IPS-15b (cell line): ENCODE results near the gene ARHGEF18.

ENCODE experiments used
- H3K27me3 ChIP-seq: one replicate; pipeline ENCODE4 v1.6.1; 2013; ENCODE audit warnings: low read length; ENCODE audit not compliant: control insufficient read depth, insufficient read depth
- H3K36me3 ChIP-seq: one replicate; pipeline ENCODE4 v1.6.1; 2013; ENCODE audit warnings: low read length; ENCODE audit not compliant: control insufficient read depth, insufficient read depth
- H3K4me1 ChIP-seq: one replicate; pipeline ENCODE4 v1.6.1; 2013; ENCODE audit warnings: mild to moderate bottlenecking, low read length; ENCODE audit not compliant: control insufficient read depth, insufficient read depth
- H3K4me3 ChIP-seq: one replicate; pipeline ENCODE4 v1.5.1; 2013; ENCODE audit warnings: low read depth, low read length
- H3K9ac ChIP-seq: one replicate; pipeline ENCODE4 v1.6.1; 2013; ENCODE audit warnings: low read depth, mild to moderate bottlenecking, low read length
- H3K9me3 ChIP-seq: one replicate; pipeline ENCODE4 v1.6.1; 2013; ENCODE audit warnings: mild to moderate bottlenecking, low read length; ENCODE audit not compliant: control insufficient read depth, insufficient read depth

Gene ARHGEF18

DNA sequence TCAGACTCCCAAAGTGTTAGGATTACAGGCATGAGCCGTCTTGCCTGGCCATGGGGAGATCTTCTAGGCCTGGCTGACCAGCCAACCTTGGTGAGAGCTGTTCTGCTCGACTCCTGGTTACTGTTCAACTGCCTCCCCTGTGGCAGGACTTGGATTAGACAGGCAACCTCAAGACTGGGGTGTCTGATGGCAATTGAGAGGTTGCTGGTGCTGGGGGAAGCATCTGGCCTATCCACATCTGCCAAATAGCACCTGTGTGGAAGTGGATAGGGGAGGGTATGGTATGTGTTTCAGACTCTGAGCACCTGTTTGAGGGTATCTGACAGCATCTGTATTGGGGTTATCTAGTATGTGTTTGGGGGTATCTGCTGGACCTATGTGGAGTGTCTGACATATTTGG lies 44.7 kb downstream of the ARHGEF18 start:
- H3K9me3 ChIP-seq, result no peaks in the 10 kb centered on the region
- no peaks in the 10 kb centered on the region for H3K27me3 ChIP-seq
- H3K4me1 ChIP-seq, result no peaks in the 10 kb centered on the region
- H3K9ac ChIP-seq, result no peak overlapping the region
- H3K4me3 ChIP-seq, result no peak overlapping the region
- no peaks in the 10 kb centered on the region for H3K36me3 ChIP-seq

GRCh38 chr19:7393939-7394730 lies 45.4 kb downstream of the ARHGEF18 start:
- H3K36me3 ChIP-seq, result no peaks in the 10 kb centered on the region
- H3K27me3 ChIP-seq, result no peaks in the 10 kb centered on the region
- peaks cover 3% of the 10 kb centered on the region for H3K4me1 ChIP-seq
- H3K9me3 ChIP-seq, result no peaks in the 10 kb centered on the region
- peak overlapping the region; percentile 59 for H3K4me3 ChIP-seq
- peak overlapping the region; percentile 16 for H3K9ac ChIP-seq

- Histone ChIP-seq H3K36me3 (no peaks in the 10 kb centered on the region), H3K4me3 (peak overlapping the region; percentile 81), H3K9ac (peak overlapping the region; percentile 76), H3K4me1 (peaks cover 5% of the 10 kb centered on the region), H3K9me3 (no peaks in the 10 kb centered on the region), H3K27me3 (no peaks in the 10 kb centered on the region)
Observed at GRCh38 chr19:7394731-7395359, 46.1 kb downstream of the ARHGEF18 start.

DNA sequence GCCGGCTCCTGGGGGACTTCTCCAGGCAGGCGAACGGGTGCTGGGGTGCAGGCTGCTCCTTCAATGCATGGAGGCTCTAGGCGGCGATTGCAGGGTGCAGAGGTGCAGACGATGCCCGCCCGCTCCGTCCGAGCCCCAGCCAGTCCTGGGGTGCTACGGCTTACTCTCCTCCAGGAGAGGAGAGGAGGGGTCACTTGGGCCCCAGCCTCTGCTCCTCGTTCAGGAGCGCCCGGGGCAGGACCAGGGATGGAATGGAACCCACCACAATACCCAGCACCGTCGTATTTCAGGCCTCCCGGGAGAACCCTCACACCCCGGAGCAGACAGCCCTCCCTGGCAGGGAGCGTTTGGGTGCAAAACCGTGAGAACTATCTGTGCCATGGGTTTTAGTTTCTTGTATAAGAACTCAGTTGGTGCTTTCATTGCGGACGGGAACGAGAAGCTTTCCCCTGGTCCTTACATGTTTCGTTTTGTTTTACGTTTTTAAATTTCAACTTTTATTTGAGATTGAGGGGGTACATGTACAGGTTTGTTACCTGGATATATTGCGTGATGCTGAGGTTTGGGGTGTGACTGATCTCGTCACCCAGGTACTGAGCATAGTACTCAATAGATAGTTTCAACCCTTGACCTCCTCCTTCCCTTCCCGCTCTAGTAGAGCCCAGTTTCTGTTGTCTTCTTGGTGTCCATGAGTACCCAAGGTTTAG lies 46.8 kb downstream of the ARHGEF18 start:
- Histone ChIP-seq H3K27me3 (no peaks in the 10 kb centered on the region), H3K9me3 (no peaks in the 10 kb centered on the region), H3K36me3 (no peaks in the 10 kb centered on the region), H3K4me1 (peaks cover 5% of the 10 kb centered on the region), H3K9ac (peak overlapping the region; percentile 76), H3K4me3 (peak overlapping the region; percentile 81)

DNA sequence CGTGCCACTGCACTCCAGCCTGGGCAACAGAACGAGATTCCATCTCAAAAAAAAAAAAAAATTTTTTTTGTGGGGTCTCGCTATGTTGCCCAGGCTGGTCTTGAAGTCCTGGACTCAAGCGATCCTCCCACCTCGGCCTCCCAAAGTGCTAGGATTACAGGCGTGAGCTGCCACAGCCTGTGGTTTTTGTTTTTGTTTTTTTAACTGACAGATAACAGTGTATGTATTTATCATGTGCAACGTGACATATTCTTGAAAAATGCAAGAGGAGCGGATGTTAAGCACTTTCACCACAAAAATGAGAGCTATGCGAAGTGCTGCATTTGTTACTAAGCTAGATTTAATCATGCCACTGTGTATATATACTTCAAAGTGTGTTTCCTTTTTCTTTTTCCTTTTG lies 49.0 kb downstream of the ARHGEF18 start:
- Histone ChIP-seq H3K36me3 (no peaks in the 10 kb centered on the region), H3K9me3 (no peaks in the 10 kb centered on the region), H3K9ac (no peak overlapping the region), H3K27me3 (no peaks in the 10 kb centered on the region), H3K4me3 (no peak overlapping the region), H3K4me1 (peaks cover 5% of the 10 kb centered on the region)
